HepG2 (cell line): ENCODE measurements around the gene BCAR3.

Experiments
- EZH2 ChIP-seq: conservative IDR thresholded peaks from 2 replicates; pipeline ENCODE4 v1.6.1; 2012; ENCODE audit warnings: mild to moderate bottlenecking, low read depth, low read length, moderate library complexity
- KDM5A ChIP-seq: fragments of 200-600 bp; sonication (generic); IDR thresholded peaks from 2 replicates; pipeline ENCODE4 v1.7.0; 2018; ENCODE audit warnings: antibody characterized with exemption, mild to moderate bottlenecking, low read length, borderline replicate concordance
- REPIN1 ChIP-seq: sonication (generic); formaldehyde crosslinking; IDR thresholded peaks from 2 replicates; pipeline ENCODE4 v1.8.0; 2022; ENCODE audit warnings: missing genetic modification reagents, low read depth, mild to moderate bottlenecking, borderline replicate concordance
- RFX3 ChIP-seq: IDR thresholded peaks from 2 replicates; pipeline ENCODE4 v1.6.1; 2016; ENCODE audit warnings: missing biosample characterization, missing genetic modification reagents
- SRSF1 ChIP-seq: fragments of 200-400 bp; formaldehyde crosslinking; optimal IDR thresholded peaks from 2 replicates; pipeline ENCODE3; 2017; ENCODE audit warnings: mild to moderate bottlenecking, low read depth, low read length, moderate library complexity
- TBP ChIP-seq: sonication (generic); formaldehyde crosslinking; IDR thresholded peaks from 2 replicates; pipeline ENCODE4 v1.5.0; 2020; ENCODE audit warnings: missing genetic modification reagents
- ZNF687 ChIP-seq: sonication (generic); formaldehyde crosslinking; IDR thresholded peaks from 2 replicates; pipeline ENCODE4 v1.5.1; 2020; ENCODE audit warnings: mild to moderate bottlenecking, missing genetic modification reagents, moderate library complexity
- ZNF781 ChIP-seq: sonication (generic); formaldehyde crosslinking; IDR thresholded peaks from 2 replicates; pipeline ENCODE4 v1.5.1; 2020; ENCODE audit warnings: borderline replicate concordance, mild to moderate bottlenecking, missing genetic modification reagents; ENCODE audit errors: not compliant biosample characterization
- TF ChIP-seq, protein P1 (sequence below): sonication (generic); formaldehyde crosslinking; IDR thresholded peaks from 2 replicates; pipeline ENCODE4 v1.8.1; 2023; ENCODE audit warnings: mild to moderate bottlenecking, missing genetic modification reagents, borderline replicate concordance

DNA sequence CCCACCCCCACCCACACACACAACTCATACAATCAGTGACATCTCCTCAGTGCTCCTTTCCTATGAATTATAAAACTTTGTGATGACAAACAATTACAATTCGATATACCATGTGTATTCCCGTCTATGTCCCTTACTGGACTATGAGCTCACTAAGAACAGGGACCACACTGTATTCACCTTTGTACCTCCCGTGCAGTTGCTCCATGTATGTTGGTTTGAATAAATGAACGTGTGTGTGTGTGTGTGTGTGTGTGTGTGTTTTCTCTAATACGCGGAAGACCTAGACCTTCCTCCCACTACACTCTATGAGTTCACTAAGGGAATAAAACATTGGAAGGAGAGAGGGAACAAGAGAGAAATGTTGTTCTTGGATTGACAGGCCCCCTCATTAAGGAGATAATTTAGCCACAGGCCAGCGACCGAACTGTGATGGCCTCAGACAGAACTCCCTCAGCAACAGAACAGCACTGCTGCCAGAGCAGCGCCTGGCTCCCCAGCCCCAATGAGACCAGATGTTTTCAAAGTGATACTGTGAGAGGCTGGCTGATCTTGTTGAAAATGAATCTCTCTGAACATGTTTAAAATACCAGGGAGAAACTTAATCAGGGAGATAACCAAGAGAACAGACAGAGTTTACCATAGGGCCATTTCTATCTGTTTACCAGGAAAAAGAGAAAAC, 21.7 kb downstream of the BCAR3 start:
- no peak for TF ChIP-seq REPIN1 (CRISPR knock-in tag)
- no peak for TF ChIP-seq TBP (CRISPR knock-in tag)
- TF ChIP-seq KDM5A: no peak
- no peak for TF ChIP-seq ZNF687 (CRISPR knock-in tag)
- no peak for TF ChIP-seq RFX3
- TF ChIP-seq ZNF781 (CRISPR knock-in tag): no peak
- TF ChIP-seq EZH2: no peak
- TF ChIP-seq, protein P1, sequence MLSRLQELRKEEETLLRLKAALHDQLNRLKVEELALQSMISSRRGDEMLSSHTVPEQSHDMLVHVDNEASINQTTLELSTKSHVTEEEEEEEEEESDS (CRISPR knock-in tag): no peak
- no peak for TF ChIP-seq SRSF1
